Measurements from ENCODE around the gene ZKSCAN1. TPM values are rescaled to one million over a fixed set of nuclear protein-coding genes. Genes with fewer than 3 reads are reported as not detected.

The ZKSCAN1 gene
- total RNA-seq, 1 experiment from 2014 or later, result 61.2 TPM

GRCh38 chr7:100035876-100036275 is 20.5 kb downstream of the ZKSCAN1 start:
- POLR2A ChIA-PET, result interaction anchor here (1.2 kb wide), 1 partner anchor 14 kb away, joined by 4 read pairs; no protein-coding TSS in a partner anchor
- H3K4me2 ChIP-seq (ENCODE audit: low read length), result no peak overlapping the region
- H3K27ac ChIP-seq (ENCODE audit: low read depth, low read length), result no peak overlapping the region
- H3K9me3 ChIP-seq (ENCODE audit: control insufficient read depth in 1 of 2, insufficient read depth in 1 of 2, low read depth in 1 of 2, low read length in 2 of 2), result no peaks in the 10 kb centered on the region
- no peaks in the 10 kb centered on the region for H3K27me3 ChIP-seq (ENCODE audit: insufficient read depth, low read length)
- DNase-seq (ENCODE audit: low read depth, low spot score) (no peak), ATAC-seq (no peak)
- intact Hi-C loops (cut with micrococcal nuclease), result no loop called here
- no peak overlapping the region for H3K9ac ChIP-seq (ENCODE audit: low read length)
- TSS peak; percentile 2 for BruUV-seq (replicated peaks)
- no peaks in the 10 kb centered on the region for H4K20me1 ChIP-seq (ENCODE audit: insufficient read depth)
- no peaks in the 10 kb centered on the region for H3K4me1 ChIP-seq (ENCODE audit: control insufficient read depth in 1 of 2, insufficient read depth in 2 of 2, low read length in 2 of 2)
- no peak overlapping the region for H2AFZ ChIP-seq (ENCODE audit: low read depth, low read length, poor library complexity, severe bottlenecking)
- no peaks in the 10 kb centered on the region for H3K79me2 ChIP-seq (ENCODE audit: insufficient read depth, low read length)
- H3K36me3 ChIP-seq (ENCODE audit: control insufficient read depth in 1 of 2, insufficient read depth in 2 of 2, low read length in 2 of 2), result peaks cover 38 to 41% of the 10 kb centered on the region in 2 experiments; a peak in 3 of 4 replicates
- CTCF ChIA-PET, result no interaction called here
- H3K9me2 ChIP-seq (ENCODE audit: insufficient read depth), result no peaks in the 10 kb centered on the region
- no peak for TF ChIP-seq CTCF (IDR thresholded peaks at IDR 0.05 in 2 of 3, conservative IDR thresholded peaks at IDR 0.05 in 1 of 3; ENCODE audit: borderline replicate concordance in 1 of 3, insufficient read depth in 1 of 3, low read depth in 2 of 3, low read length in 2 of 3)
- no peak for TF ChIP-seq EGR1 (IDR thresholded peaks at IDR 0.05; ENCODE audit: low read depth)
- H3K4me3 ChIP-seq (replicated peaks in 1 of 2; ENCODE audit: low read depth in 1 of 2, low read length in 2 of 2), result no peak overlapping the region
- RAD21 ChIA-PET (ENCODE audit: low non-redundant PET in 1 of 2, low total read pairs in 2 of 2, uncharacterized antibody in 2 of 2, unreplicated experiment in 2 of 2), result no interaction called here

- no peak for ATAC-seq
Observed at GRCh38 chr7:100038326-100038725, 22.9 kb downstream of the ZKSCAN1 start.

More at GRCh38 chr7:100038326-100038725, 22.9 kb downstream of the ZKSCAN1 start:
- no peak for DNase-seq (ENCODE audit: low read depth, low spot score)
- Histone ChIP-seq H3K9ac (ENCODE audit: low read length) (no peak overlapping the region), H3K9me2 (ENCODE audit: insufficient read depth) (no peaks in the 10 kb centered on the region), H4K20me1 (ENCODE audit: insufficient read depth) (no peaks in the 10 kb centered on the region), H2AFZ (ENCODE audit: low read depth, low read length, poor library complexity, severe bottlenecking) (no peak overlapping the region), H3K27ac (ENCODE audit: low read depth, low read length) (no peak overlapping the region), H3K9me3 (ENCODE audit: control insufficient read depth in 1 of 2, insufficient read depth in 1 of 2, low read depth in 1 of 2, low read length in 2 of 2) (no peaks in the 10 kb centered on the region), H3K4me1 (ENCODE audit: control insufficient read depth in 1 of 2, insufficient read depth in 2 of 2, low read length in 2 of 2) (peaks cover 0 to 6% of the 10 kb centered on the region in 2 experiments; a peak in 2 of 4 replicates), H3K79me2 (ENCODE audit: insufficient read depth, low read length) (no peaks in the 10 kb centered on the region), H3K36me3 (ENCODE audit: control insufficient read depth in 1 of 2, insufficient read depth in 2 of 2, low read length in 2 of 2) (peaks cover 22 to 29% of the 10 kb centered on the region in 2 experiments; a peak in 3 of 4 replicates), H3K27me3 (ENCODE audit: insufficient read depth, low read length) (no peaks in the 10 kb centered on the region), H3K4me3 (replicated peaks in 1 of 2; ENCODE audit: low read depth in 1 of 2, low read length in 2 of 2) (no peak overlapping the region), H3K4me2 (ENCODE audit: low read length) (no peak overlapping the region)
- ChIA-PET RAD21 (ENCODE audit: low non-redundant PET in 1 of 2, low total read pairs in 2 of 2, uncharacterized antibody in 2 of 2, unreplicated experiment in 2 of 2) (no interaction called here), CTCF (no interaction called here), POLR2A (no interaction called here)
- intact Hi-C loops (cut with micrococcal nuclease), result no loop called here
- no peak for TF ChIP-seq ATF3 (IDR thresholded peaks at IDR 0.05)
- TF ChIP-seq SIN3A (IDR thresholded peaks at IDR 0.05; ENCODE audit: low read depth), result no peak
- no peak for TF ChIP-seq YY1 (IDR thresholded peaks at IDR 0.05; ENCODE audit: extremely low read depth, insufficient replicate concordance, low read depth, low read length)
- no peak for TF ChIP-seq CEBPB (IDR thresholded peaks at IDR 0.05; ENCODE audit: low read depth)
- TF ChIP-seq, protein P1, sequence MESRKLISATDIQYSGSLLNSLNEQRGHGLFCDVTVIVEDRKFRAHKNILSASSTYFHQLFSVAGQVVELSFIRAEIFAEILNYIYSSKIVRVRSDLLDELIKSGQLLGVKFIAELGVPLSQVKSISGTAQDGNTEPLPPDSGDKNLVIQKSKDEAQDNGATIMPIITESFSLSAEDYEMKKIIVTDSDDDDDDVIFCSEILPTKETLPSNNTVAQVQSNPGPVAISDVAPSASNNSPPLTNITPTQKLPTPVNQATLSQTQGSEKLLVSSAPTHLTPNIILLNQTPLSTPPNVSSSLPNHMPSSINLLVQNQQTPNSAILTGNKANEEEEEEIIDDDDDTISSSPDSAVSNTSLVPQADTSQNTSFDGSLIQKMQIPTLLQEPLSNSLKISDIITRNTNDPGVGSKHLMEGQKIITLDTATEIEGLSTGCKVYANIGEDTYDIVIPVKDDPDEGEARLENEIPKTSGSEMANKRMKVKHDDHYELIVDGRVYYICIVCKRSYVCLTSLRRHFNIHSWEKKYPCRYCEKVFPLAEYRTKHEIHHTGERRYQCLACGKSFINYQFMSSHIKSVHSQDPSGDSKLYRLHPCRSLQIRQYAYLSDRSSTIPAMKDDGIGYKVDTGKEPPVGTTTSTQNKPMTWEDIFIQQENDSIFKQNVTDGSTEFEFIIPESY (IDR thresholded peaks at IDR 0.05; ENCODE audit: extremely low read depth, insufficient replicate concordance, low read length), result no peak
- no peak for TF ChIP-seq EGR1 (IDR thresholded peaks at IDR 0.05; ENCODE audit: low read depth)
- TF ChIP-seq RAD21 (IDR thresholded peaks at IDR 0.05; ENCODE audit: low read depth), result no peak
- no peak for TF ChIP-seq ZNF274 (IDR thresholded peaks at IDR 0.05; ENCODE audit: low read depth, low read length)
- no peak for TF ChIP-seq ELF1 (IDR thresholded peaks at IDR 0.05; ENCODE audit: borderline replicate concordance, low read depth)
- TF ChIP-seq TCF7L2 (IDR thresholded peaks at IDR 0.05; ENCODE audit: borderline replicate concordance, extremely low read depth, insufficient read depth, insufficient read length), result no peak
- TF ChIP-seq CBX3 (IDR thresholded peaks at IDR 0.05; ENCODE audit: low read depth), result no peak
- TF ChIP-seq SP1 (IDR thresholded peaks at IDR 0.05; ENCODE audit: low read depth), result no peak
- TF ChIP-seq ZFX (IDR thresholded peaks at IDR 0.05), result no peak
- BruUV-seq (replicated peaks), result no TSS peak
